OCI-LY1 (cell line): ENCODE results near the gene PRRC2B.

ENCODE experiments used
- H2AFZ ChIP-seq: fragments of 200-600 bp; sonication (generic), shearing (Covaris generic); 2 replicates; pipeline ENCODE4 v1.6.0; 2014; ENCODE audit warnings: antibody characterized with exemption, mild to moderate bottlenecking, low read length
- H3F3A ChIP-seq: fragments of 200-600 bp; sonication (generic), shearing (Covaris generic); 2 replicates; pipeline ENCODE4 v1.6.0; 2014; ENCODE audit warnings: mild to moderate bottlenecking, antibody characterized with exemption, low read length, moderate library complexity; ENCODE audit not compliant: insufficient read depth
- H3K27ac ChIP-seq: fragments of 200-600 bp; sonication (generic); 2 replicates; pipeline ENCODE4 v1.5.1; 2014; ENCODE audit warnings: low read length, mixed run types, mild to moderate bottlenecking, low read depth; ENCODE audit not compliant: poor library complexity, severe bottlenecking
- H3K27me3 ChIP-seq: fragments of 200-600 bp; sonication (generic); 2 replicates; pipeline ENCODE4 v1.6.0; 2014; ENCODE audit warnings: antibody characterized with exemption, mild to moderate bottlenecking, low read length, moderate library complexity; ENCODE audit not compliant: insufficient read depth
- H3K36me3 ChIP-seq: fragments of 200-600 bp; sonication (generic); 2 replicates; pipeline ENCODE4 v1.6.1; 2014; ENCODE audit warnings: mild to moderate bottlenecking, antibody characterized with exemption, low read length, moderate library complexity, mixed read lengths; ENCODE audit not compliant: insufficient read depth
- H3K4me1 ChIP-seq: fragments of 200-600 bp; sonication (generic); 2 replicates; pipeline ENCODE4 v1.5.1; 2014; ENCODE audit warnings: mild to moderate bottlenecking, low read length, moderate library complexity; ENCODE audit not compliant: insufficient read depth, severe bottlenecking
- H3K4me2 ChIP-seq: fragments of 200-600 bp; sonication (generic), shearing (Covaris generic); 2 replicates; pipeline ENCODE4 v1.6.1; 2014; ENCODE audit warnings: low read length
- H3K4me3 ChIP-seq: fragments of 200-600 bp; sonication (generic); 2 replicates; pipeline ENCODE4 v1.5.1; 2014; ENCODE audit warnings: low read length, low read depth, mild to moderate bottlenecking, mixed read lengths; ENCODE audit not compliant: poor library complexity, severe bottlenecking
- H3K79me2 ChIP-seq: fragments of 200-600 bp; shearing (Covaris generic); 2 replicates; pipeline ENCODE4 v1.6.1; 2016; ENCODE audit warnings: mixed run types, low read length, mixed read lengths; ENCODE audit not compliant: insufficient read depth
- H3K9ac ChIP-seq: fragments of 200-600 bp; sonication (generic), shearing (Covaris generic); 2 replicates; pipeline ENCODE4 v1.6.1; 2014; ENCODE audit warnings: mild to moderate bottlenecking, low read length, mixed read lengths
- H3K9me2 ChIP-seq: fragments of 200-600 bp; sonication (generic), shearing (Covaris generic); 2 replicates; pipeline ENCODE4 v1.6.1; 2014; ENCODE audit warnings: low read depth, mild to moderate bottlenecking, low read length, mixed read lengths
- H3K9me3 ChIP-seq: fragments of 200-600 bp; shearing (Covaris generic); 2 replicates; pipeline ENCODE4 v1.6.1; 2014; ENCODE audit warnings: low read length, mixed read lengths
- H4K20me1 ChIP-seq: fragments of 200-600 bp; sonication (generic), shearing (Covaris generic); 2 replicates; pipeline ENCODE4 v1.6.0; 2016; ENCODE audit warnings: mild to moderate bottlenecking, low read length; ENCODE audit not compliant: insufficient read depth
- EZH2 ChIP-seq: fragments of 200-600 bp; sonication (generic), shearing (Covaris generic); IDR thresholded peaks from 2 replicates; pipeline ENCODE4 v1.8.0; 2017; ENCODE audit warnings: borderline replicate concordance, mixed run types, mild to moderate bottlenecking, antibody characterized with exemption, low read length, moderate library complexity, mixed read lengths
- TF ChIP-seq, protein P1 (sequence below): fragments of 200-600 bp; sonication (generic), shearing (Covaris generic); IDR thresholded peaks from 2 replicates; pipeline ENCODE4 v1.5.1; 2017; ENCODE audit warnings: mild to moderate bottlenecking, antibody characterized with exemption, low read length, moderate library complexity, mixed read lengths

PRRC2B gene

DNA sequence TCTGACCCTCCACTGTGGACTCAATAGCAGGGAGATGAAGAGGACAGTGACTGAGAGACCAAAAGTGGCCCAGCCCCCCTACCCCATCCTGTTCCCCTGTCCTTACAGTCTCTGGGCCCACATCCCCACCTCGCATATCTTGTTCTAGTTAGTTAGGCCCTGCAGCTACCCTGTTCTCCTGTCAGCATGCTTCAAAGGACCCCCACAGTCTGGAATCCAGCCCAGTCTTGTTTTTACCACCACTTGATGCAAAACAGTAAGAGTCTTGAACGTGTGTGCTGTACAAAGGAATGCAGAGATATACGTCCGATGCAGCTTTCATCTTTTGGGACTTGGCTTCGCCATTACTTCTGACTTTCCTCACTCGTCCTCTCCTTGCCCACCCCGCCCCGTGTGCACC lies 96.6 kb downstream of the PRRC2B start:
- Histone ChIP-seq H3K4me3 (no peak overlapping the region), H3K36me3 (peaks cover 100% of the 10 kb centered on the region), H3K4me2 (no peak overlapping the region), H3K4me1 (no peaks in the 10 kb centered on the region), H4K20me1 (no peaks in the 10 kb centered on the region), H3K79me2 (no peaks in the 10 kb centered on the region), H3K9ac (no peak overlapping the region), H3K27ac (no peak overlapping the region), H3K9me3 (no peaks in the 10 kb centered on the region), H3F3A (no peaks in the 10 kb centered on the region), H2AFZ (no peak overlapping the region), H3K27me3 (no peaks in the 10 kb centered on the region), H3K9me2 (no peaks in the 10 kb centered on the region)
- TF ChIP-seq EZH2, result no peak
- TF ChIP-seq, protein P1, sequence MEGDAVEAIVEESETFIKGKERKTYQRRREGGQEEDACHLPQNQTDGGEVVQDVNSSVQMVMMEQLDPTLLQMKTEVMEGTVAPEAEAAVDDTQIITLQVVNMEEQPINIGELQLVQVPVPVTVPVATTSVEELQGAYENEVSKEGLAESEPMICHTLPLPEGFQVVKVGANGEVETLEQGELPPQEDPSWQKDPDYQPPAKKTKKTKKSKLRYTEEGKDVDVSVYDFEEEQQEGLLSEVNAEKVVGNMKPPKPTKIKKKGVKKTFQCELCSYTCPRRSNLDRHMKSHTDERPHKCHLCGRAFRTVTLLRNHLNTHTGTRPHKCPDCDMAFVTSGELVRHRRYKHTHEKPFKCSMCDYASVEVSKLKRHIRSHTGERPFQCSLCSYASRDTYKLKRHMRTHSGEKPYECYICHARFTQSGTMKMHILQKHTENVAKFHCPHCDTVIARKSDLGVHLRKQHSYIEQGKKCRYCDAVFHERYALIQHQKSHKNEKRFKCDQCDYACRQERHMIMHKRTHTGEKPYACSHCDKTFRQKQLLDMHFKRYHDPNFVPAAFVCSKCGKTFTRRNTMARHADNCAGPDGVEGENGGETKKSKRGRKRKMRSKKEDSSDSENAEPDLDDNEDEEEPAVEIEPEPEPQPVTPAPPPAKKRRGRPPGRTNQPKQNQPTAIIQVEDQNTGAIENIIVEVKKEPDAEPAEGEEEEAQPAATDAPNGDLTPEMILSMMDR, result no peak

- no peaks in the 10 kb centered on the region for H3K9me3 ChIP-seq
- H2AFZ ChIP-seq, result no peak overlapping the region
- H3K36me3 ChIP-seq, result peaks cover 100% of the 10 kb centered on the region
- no peak overlapping the region for H3K4me2 ChIP-seq
- H4K20me1 ChIP-seq, result no peaks in the 10 kb centered on the region
- no peaks in the 10 kb centered on the region for H3K79me2 ChIP-seq
- no peaks in the 10 kb centered on the region for H3K27me3 ChIP-seq
- no peak overlapping the region for H3K4me3 ChIP-seq
- no peak overlapping the region for H3K9ac ChIP-seq
- TF ChIP-seq, protein P1, result no peak
- TF ChIP-seq EZH2, result no peak
- H3K27ac ChIP-seq, result no peak overlapping the region
- H3K9me2 ChIP-seq, result no peaks in the 10 kb centered on the region
- no peaks in the 10 kb centered on the region for H3K4me1 ChIP-seq
- H3F3A ChIP-seq, result no peaks in the 10 kb centered on the region
These were observed 97.3 kb downstream of the PRRC2B start for GRCh38 chr9:131491001-131491710.

DNA sequence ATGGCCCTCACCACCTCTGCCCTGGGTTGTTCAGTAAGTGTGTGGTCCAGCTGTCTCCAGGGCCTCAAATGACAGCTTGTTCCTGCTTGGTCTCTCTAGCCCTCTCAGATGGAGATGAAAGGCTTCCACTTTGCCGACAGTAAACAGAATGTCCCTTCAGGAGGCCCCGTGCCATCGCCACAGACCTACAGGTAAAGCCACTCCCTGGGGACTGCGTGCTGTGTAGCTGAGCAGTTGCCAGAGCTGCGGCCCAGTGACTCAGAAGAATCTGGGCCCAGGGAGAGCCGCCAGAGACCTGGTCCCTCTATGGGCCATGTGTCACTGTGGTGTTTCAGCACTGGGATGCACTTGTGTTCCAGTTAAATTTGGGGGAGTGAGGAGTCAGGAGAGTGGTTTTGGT lies 98.2 kb downstream of the PRRC2B start:
- no peaks in the 10 kb centered on the region for H3K4me1 ChIP-seq
- no peak for TF ChIP-seq EZH2
- TF ChIP-seq, protein P1, result no peak
- peaks cover 100% of the 10 kb centered on the region for H3K36me3 ChIP-seq
- no peak overlapping the region for H3K4me2 ChIP-seq
- H3K27me3 ChIP-seq, result no peaks in the 10 kb centered on the region
- H3F3A ChIP-seq, result no peaks in the 10 kb centered on the region
- no peak overlapping the region for H3K4me3 ChIP-seq
- H3K9ac ChIP-seq, result no peak overlapping the region
- no peak overlapping the region for H3K27ac ChIP-seq
- H3K9me3 ChIP-seq, result no peaks in the 10 kb centered on the region
- H3K9me2 ChIP-seq, result no peaks in the 10 kb centered on the region
- H3K79me2 ChIP-seq, result no peaks in the 10 kb centered on the region
- no peaks in the 10 kb centered on the region for H4K20me1 ChIP-seq
- H2AFZ ChIP-seq, result no peak overlapping the region
